Midbrain (tissue), 1 donor: ENCODE results near the gene RAMACL.
"Not testable (repeated sequence)": the region's sequence is repeated elsewhere in the genome, so short reads cannot be mapped to it uniquely, and the experiment has no call there.

Experiments
- DNase-seq: peaks from one replicate; lab custom pipeline; 2025; lab: John Stamatoyannopoulos, UW

The RAMACL gene

DNA sequence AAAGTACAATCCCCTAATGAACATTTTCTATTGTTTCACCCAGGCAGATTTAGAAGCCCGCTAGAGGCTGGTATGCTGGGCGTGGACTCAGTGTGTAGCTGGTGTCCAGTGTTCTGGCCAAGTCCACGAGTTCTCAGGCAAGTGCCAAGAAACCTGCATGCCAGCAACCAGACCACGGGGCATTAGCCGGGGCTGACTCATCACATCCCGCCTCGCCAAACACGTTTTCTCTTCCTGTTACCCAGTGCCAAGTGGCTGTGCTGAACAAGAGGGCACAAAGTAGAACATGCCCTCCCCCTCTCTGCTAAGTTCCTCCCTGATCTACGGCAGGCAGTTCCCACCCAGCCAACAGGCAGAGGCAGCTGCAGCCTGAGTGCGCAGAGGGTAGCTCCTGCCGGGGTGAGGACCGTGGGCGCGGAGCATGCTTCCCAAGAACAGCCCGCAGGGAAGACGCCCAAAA lies 29.6 kb downstream of the RAMACL start:
- DNase-seq, result peak; percentile 91

DNA sequence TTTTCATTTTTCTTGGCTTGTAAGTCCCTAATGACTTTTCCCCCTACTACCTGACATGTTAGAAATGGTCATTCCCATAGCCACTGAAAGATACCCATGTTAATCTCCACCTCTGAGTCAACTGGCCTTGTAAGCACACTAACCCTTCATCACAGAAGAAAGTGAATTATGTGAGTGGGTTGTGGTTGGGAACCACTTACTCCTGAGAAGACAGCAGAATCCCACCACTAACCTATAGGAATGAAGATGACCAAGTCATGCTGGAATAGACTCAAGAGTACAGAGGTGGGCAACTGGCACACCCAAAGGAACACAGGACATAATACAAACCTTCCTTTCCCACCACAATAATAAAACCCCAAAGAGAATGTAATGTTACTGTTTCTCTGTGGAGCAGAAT lies 30.1 kb downstream of the RAMACL start:
- no peak for DNase-seq

DNA sequence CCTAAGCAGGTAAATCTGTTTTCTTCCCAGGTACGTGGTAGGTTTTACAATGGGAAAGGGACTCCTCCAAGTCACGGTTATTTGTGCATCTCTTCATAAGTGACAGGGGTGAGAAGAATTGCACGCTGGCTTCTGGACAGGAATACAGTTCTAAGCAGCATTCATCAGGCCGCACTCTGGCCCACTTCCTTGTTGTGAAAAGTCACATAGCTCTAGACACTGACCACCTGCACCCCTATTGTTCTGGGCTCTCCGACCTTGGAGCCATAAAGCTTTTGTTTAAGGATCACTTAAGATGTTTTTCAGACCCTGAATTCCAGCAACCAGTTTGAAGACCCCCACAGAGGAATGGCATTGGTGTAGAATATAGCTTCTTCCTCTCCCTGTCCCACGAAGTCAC lies 31.4 kb downstream of the RAMACL start:
- no peak for DNase-seq

DNA sequence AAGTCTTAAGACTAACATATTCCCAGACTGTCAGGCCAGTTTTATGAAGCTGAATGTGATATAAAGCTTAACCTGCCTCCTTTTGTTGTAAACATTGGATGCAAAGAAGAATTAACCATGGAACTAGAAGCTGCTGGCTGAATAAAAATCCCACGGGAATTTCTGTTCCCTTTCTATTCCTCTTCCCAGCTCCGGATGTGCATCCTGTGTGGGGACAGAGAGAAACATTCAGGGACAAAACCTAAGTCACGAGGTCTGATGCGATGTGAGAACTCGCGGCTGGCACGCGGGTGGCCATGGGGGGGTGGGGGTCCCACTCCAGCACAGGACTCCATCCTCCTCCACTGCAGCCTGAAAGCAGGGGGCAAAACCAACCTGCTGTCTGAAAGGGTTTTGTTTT lies 32.2 kb downstream of the RAMACL start:
- DNase-seq, result no peak

DNA sequence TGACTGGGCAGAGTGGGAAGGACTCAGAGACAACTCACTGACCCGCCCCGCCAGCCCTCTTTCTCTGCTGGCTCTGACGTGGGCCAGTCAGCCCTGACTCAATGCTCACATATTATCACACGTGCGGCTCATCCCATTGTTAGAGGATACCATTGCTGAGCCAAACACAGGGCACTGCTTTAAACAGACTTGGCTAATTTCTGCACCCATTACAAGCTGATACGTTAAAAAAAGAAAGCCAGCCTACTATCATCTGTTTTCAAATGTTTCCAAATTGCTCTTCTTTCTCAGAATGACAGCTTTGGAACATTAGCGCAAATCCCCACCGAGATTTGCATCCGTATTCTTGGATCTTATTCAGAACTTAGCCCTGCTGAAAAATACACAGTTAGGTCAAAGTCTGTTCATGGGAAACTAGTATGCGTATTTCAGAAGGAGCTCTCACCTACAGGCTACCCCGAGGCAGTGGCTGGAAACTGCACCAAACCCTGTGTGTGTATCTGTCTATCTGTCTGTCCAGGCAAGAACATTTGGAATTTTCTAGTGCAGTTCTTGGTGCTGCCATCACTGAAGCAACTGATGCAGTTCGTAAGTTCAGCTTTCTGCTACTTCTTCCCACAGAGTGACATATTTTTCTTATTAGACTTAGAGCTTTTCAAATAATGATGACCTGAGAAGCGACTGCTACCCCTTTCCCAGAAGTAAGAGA lies 32.8 kb downstream of the RAMACL start:
- no peak for DNase-seq

DNA sequence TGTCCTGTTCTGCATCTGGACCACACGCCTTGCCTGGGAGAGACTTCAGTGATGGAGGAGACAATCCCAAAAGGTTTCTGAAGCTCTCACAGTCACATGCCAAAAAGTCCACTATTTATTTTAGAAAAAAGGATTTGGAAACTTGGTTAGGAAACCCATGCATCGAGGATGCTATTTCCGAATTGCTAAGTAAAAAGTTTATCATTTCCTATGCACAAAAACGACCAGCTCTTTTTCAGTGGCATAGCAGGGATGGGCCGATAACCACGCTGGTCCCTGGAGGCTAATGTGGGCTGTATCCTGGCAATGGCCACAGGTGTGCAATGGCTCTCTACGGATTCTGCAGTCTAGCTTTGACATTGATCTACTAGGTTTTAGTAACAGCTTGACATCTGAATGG lies 33.9 kb downstream of the RAMACL start:
- DNase-seq, result no peak

DNA sequence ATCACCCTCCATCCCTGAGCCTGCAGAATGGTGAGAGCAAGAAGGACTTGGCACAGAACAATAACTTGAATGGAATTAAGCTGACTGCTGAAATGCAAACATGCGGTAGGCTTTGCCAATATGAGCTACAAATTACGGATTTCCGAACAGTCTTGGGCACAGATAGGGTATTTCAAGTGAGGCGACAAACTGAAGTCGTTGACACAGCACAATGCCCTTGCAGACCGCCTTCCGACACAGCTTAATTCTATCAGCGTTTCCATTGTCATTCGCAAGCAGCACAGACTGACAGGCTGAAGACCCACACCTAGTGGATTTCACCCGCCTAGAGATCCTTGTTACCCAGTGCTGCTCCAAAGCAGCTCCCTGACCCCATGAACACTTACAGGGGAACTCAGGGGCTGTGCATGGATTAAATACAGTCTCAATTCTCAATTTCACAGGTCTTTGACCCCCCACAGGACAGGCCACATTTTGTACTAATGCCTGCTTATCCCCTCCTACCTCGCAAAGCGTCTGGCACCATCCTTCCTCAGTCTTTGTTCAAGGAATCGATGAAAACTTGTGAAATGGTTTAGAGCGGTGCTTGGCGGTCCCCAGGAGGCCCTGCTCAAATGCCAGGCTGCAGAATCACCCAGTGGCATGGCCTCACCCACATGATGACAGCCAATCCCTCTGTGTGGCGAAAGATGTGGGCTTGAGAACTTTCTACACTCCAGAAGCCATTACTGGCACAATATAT lies 34.6 kb downstream of the RAMACL start:
- DNase-seq, result no peak

- no peak for DNase-seq
These were observed 39.8 kb downstream of the RAMACL start for GRCh38 chr6:166546653-166547052.

GRCh38 chr6:166545156-166546034 lies 41.1 kb downstream of the RAMACL start:
- no peak for DNase-seq

DNA sequence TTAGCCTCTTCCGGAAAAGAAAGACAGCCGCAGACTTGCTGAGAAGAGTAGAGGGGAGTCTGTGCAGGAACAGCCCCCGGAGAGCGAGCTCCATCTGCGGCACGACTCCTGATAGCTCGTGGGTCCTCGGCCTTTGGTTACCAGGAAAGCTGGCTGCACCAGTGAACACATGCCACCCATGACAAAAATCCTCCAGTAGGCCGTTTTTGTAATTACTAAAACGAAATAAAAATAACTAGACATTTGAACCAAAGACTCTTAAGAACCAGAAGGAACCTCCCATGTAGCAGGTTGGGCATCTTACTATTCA lies 42.2 kb downstream of the RAMACL start:
- DNase-seq, result no peak

GRCh38 chr6:166543603-166544295 lies 42.7 kb downstream of the RAMACL start:
- DNase-seq, result no peak

DNA sequence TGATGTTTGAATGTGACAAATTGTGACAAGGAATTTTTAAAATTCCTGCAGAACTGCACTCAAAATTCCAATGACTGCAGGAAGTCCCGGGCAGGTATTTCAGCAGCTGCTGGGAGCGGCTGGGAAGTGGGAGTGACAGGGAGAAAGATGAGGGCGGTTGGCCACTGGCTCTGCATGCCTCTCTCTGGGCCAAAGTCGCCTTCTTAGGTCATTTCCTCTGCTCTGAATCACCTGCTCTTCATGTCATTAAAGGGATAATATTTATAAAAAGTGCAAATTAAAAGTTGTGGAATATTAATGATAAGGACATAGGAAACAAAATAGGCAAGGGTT lies 43.9 kb downstream of the RAMACL start:
- no peak for DNase-seq

DNA sequence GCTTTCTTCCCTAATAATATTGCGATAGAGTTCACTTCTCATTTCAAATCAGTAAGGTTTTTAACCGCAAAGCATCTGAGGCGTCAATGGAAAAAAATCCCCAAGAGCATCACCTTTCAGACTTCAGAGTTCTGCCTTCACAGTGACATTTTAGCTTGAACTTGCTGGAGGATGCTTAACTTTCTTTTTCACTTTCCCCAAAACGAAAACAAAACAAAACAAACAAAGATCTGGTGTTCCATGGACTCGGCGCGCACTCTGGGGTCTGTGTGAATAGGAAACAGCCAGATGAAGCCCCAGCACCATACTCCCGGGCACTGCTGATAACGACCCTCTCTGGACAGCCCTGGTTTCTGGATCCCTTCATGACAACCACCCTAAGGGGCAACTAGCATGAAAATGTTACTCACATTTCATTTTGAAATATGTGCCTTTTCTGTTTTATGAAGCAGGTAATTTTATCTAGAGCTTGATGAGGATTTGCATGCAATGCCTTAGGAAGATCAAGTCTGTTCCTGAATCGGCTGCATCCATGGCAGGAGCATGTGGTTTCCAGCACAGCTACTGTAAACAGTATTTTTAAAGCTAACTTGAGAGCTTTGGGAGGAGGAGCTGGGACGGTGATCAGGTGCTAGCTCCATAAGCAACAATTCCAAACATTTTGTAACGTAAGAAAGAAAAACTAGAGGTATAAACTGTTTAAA lies 44.5 kb downstream of the RAMACL start:
- DNase-seq, result no peak

GRCh38 chr6:166541366-166541765 lies 45.1 kb downstream of the RAMACL start:
- no peak for DNase-seq

GRCh38 chr6:166540631-166541331 lies 45.7 kb downstream of the RAMACL start:
- DNase-seq, result no peak

DNA sequence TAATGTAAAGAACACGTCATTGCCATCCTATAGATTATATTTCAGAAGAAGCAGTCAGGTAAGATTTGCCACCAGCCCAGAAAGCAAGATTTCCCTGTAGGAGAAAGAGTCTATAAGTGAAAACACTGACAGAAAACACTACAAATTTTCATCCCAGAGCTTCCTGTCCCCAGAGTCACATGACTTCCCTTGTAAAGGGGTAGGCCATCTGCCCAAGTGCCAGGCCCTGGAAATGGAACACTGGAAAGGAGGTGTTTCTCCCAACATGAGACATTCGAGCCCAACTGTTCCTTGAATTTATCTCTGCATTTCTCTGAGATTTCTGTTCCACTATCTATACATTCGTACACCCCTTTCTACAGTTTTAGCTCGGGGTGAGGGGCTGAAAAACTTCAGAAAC lies 46.9 kb downstream of the RAMACL start:
- no peak for DNase-seq

DNA sequence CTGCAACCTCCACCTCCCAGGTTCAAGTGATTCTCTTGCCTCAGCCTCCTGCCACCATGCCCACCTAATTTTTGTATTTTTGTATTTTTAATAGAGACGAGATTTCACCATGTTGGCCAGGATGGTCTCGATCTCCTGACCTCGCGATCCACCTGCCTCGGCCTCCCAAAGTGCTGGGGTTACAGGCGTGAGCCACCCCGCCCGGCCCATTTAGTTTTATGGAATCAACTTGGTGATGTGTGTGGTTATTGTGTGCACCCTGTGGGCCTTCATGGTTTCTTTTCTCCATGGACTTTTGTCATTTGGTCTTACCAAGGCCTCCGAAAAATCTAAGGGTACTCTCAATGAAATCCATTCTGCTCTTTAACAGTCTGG lies 47.5 kb downstream of the RAMACL start:
- DNase-seq, result not testable (repeated sequence)

DNA sequence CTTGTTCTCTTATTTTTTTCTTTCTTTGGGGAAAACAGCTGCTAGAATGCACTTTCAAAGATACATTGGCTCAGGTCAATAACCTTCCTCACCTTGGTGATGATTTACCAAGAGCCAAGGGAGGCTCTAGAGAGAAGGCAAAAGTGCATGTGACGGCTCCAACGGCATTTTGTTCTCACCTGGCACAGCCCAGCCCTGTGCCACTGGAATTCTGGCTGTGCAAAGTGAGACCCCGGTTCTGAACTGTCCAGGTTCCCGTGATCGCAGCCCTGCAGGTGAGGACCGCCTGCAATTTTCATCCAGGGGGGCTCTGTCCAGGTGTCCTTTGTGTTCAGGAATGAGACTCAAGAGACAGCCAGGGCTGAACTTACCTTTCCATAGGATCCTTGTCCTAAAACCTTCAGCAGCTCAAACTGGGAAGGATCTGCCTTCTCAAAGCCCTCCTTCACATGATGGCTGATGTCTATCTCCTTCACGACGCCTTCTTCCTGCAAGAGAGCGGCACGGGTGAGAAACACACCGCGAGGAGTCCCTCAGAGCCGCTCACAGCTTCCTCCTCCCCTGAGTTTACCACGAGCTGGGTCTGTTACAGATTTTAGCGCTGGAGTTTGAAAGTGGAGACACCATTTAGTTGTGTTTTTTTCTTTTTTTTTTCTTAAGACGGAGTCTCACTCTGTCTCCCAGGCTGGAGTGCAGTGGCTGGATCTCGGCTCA lies 48.0 kb downstream of the RAMACL start:
- no peak for DNase-seq

DNA sequence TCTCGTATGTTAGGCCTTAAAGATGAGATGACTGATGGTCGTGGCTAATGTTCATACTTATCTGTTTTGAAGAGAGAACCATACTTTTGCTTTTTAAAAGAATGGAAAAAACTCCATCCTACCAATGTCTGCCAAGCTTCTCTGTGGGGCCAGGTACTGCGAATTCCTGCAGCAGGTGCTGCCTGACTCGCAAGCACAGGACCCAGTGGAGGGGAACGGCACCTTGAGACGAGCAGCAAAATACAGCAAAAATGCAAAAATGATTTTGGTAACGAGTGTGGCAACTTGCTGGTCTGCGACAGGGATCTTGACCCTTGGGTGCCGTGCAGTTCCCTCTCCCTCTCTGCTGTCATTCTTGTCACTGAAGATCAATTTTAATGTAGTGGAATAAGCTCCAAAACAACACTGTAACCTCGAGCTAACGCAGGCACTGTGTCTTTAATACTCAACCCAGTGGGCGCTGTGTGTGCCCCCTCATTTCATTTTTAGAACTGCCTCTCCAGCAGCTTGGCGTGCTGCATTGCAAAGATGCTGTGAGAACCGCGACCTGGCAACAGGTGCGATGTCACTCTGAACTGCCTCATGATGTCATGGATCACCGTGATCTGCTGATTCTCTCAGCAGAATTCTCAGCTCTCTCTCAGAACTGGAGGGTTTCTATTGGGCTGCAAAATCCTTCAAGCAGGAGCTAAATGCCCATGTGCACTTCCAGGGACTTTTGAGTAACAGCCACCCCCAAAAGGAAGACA lies 51.6 kb downstream of the RAMACL start:
- DNase-seq, result no peak
